Stimulated activated CD4-positive, alpha-beta T cell treated with anti-CD3 and anti-CD28 coated beads, TNF-alpha, amount 100 ng/mL, for 24 hours (primary cell): ENCODE measurements around the gene PPM1H.
A peak's percentile ranks its signal among the peaks of the same experiment; 100 is the strongest.
"Not testable (repeated sequence)": the region's sequence is repeated elsewhere in the genome, so short reads cannot be mapped to it uniquely, and the experiment has no call there.

Experiments
- DNase-seq, 3 experiments: peaks; one replicate each; pipeline ENCODE4 v3.0.0-alpha.2; 2020; ENCODE audit warnings: low read depth in 3 of 3

The PPM1H gene

DNA sequence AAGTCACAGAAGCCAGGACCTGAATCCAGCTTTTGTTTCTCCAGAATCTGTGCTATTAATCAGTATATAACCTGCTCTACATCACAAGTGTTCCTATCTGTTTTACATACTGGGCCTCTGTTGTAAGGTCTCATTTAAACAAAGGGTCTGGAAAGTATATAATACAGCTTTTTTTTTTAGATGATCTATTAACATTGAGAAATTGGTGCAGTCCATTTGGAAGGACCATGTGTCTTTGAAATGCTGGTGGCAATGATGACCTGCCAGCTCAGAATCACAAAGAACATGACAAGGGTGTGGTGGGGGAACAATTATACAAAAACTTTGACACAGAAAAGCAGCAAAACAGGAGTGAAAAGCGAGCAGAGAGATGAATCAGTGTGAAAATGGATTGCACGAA is 164.6 kb downstream of the PPM1H start:
- DNase-seq = no peak

DNA sequence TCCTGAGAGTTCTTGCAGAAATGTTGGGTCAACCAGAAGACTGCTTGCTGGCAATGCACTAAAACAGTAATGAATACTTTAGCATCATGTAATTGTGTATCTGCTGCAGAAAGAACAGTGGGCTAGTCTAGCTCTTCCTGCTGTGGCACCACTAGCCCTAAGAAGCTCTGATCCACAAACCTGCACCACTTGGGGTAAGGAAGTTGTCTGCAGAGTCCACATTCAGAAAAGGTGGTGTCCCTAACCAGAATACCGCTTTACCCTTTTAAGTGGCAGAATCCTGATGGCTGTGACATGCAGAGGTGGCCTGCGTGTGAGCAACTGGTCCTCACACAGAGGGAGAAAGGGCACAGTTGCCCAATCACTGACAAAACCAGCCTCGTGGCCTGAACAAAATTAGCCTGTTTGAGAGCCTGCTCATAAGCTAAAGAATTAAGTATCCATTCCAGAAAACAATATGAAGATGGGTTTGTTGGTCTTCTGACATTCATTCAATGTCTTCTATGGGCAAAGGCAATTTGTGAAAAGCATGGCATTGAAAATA is 165.8 kb downstream of the PPM1H start:
- no peak for DNase-seq

- peak in 1 of 3 experiments; percentile 32 for DNase-seq
Observed at GRCh38 chr12:62767946-62768345, 167.0 kb downstream of the PPM1H start.

DNA sequence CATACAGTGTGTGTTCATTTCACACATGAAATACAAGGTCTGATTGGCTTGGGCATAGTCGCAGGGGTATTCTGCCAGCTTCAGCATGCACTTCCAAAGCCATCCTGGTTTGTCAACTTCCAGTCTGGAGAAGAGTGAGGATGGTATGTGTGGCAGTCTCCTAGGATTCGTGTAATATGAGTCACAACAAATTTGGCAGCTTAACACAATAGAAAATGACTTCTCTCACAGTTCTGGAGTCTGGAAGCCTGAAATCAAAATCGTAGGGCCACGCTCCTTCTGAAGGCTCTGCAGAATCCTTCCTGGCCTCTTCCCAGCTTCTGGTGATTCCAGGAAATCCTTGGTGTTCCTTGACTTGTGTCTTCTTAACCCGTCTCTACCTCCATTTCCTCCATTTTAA is 167.5 kb downstream of the PPM1H start:
- no peak for DNase-seq

GRCh38 chr12:62766496-62766895 is 168.5 kb downstream of the PPM1H start:
- DNase-seq = no peak

DNA sequence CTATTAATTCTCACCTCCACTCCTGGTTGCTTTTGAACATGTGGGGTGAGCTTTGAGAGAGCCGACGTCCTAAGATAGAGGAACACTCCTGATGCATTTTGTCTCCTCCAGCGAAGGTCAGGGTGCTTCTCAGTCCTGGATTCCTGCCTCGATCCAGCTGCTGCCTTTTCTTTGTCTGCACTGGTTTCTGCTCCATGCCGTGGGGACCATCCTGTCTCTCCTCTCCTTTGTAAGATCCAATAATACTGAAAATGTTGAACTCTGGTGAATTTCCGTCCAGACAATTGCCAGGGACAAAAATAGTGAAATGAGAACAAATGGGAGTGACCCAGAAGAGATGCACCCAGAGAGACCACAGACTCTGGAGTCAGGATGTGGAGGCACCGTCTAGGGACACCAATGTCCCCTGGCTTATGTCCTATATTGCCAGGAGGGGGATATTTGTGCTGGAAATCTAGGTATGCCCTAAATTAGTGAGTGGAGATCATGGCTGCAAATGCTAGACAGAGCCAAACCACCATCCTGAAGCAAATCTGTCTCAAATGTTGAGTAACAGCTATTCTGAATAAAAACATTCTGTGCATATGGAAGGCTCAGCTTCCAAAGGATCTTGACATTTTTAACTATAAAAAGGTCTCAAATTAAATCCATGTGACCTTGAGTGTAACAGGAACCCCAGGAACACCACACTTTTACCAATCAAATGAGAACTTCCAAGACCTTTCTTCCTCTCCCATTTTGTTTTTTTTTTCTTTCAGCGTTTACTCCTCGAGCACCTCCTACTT is 170.9 kb downstream of the PPM1H start:
- no peak for DNase-seq

- no peak for DNase-seq
Observed at GRCh38 chr12:62763312-62763711, 171.6 kb downstream of the PPM1H start.

GRCh38 chr12:62762645-62763044 is 172.3 kb downstream of the PPM1H start:
- no peak for DNase-seq

DNA sequence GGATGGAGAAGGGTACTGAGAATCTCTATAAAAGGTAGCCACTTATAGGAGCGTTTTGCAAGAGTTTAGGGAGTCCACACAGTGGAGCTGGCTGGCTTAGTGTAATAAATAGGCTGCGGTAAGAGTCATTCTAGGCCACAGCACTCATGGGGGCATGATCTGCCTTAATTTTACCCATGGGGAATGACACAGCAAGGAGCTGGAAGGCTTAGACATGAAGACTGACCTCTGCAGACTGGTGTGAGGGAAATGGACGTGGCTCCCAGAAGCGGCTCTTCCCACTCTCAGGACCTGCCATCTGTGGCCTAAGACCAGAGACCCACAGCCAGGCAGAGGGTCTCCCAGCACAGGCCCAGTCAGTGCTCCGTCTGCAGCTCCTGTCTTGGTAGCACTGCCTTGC is 173.3 kb downstream of the PPM1H start:
- no peak for DNase-seq

- no peak for DNase-seq
Observed at GRCh38 chr12:62760779-62761178, 174.2 kb downstream of the PPM1H start.

DNA sequence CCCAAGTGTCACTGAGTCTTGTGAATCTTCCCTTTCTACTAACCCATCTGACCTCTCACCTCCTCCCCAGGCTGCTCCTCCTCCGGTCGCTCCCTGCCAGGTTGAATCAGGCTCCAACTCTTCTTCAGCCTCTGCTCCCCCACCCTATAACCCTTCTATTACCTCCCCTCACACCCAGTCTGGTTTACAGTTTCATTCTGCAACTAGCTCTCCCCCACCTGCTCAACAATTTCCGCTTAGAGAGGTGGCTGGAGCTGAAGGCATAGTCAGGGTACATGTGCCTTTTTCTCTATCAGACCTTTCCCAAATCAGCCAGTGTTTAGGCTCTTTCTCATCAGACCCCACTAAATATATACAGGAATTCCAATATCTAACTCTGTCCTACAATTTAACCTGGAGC is 174.6 kb downstream of the PPM1H start:
- DNase-seq = not testable (repeated sequence)

- no peak for DNase-seq
Observed at GRCh38 chr12:62758216-62758615, 176.7 kb downstream of the PPM1H start.

- no peak for DNase-seq
Observed at GRCh38 chr12:62757048-62757447, 177.9 kb downstream of the PPM1H start.

DNA sequence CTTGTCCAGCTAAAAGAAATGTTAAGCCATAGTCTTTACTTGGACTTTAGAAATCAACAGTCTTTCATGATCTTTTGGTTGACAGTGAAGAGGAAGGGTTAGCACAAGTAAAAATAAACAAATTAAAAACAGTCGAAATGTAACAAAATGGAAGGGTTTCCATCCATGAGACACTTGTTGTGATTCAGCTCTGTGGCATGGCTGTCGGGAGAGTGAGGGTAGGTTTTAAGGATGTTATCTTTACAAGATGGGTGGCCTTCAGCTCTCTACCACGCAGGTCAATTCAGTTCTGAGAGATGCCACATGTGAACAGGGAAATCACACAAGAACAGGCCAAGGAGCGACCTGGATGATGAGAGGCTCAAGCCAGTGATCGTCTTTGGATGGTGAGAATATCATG is 180.2 kb downstream of the PPM1H start:
- no peak for DNase-seq

DNA sequence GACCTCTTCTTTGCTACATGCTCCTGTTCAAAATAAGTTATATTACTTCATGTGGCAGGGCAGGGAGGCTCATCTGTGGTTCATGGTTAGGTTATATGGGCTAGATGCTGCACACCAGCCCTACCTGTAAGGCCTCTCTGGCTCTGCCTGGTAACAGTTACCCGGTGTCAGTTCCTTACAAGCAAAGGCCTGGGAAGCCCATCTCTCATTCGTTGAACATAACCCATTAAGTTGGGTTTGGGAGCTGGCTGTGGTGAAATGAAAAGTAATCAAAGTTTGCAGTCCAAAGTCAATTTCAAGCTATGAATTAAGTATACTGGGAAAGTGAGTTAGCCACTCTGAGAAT is 183.2 kb downstream of the PPM1H start:
- no peak for DNase-seq

- DNase-seq = no peak
Observed at GRCh38 chr12:62750941-62751809, 183.8 kb downstream of the PPM1H start.

GRCh38 chr12:62749586-62749985 is 185.4 kb downstream of the PPM1H start:
- DNase-seq = no peak

- DNase-seq = no peak
Observed at GRCh38 chr12:62748941-62749468, 185.9 kb downstream of the PPM1H start.

- no peak for DNase-seq
Observed at GRCh38 chr12:62744551-62744950, 190.4 kb downstream of the PPM1H start.

DNA sequence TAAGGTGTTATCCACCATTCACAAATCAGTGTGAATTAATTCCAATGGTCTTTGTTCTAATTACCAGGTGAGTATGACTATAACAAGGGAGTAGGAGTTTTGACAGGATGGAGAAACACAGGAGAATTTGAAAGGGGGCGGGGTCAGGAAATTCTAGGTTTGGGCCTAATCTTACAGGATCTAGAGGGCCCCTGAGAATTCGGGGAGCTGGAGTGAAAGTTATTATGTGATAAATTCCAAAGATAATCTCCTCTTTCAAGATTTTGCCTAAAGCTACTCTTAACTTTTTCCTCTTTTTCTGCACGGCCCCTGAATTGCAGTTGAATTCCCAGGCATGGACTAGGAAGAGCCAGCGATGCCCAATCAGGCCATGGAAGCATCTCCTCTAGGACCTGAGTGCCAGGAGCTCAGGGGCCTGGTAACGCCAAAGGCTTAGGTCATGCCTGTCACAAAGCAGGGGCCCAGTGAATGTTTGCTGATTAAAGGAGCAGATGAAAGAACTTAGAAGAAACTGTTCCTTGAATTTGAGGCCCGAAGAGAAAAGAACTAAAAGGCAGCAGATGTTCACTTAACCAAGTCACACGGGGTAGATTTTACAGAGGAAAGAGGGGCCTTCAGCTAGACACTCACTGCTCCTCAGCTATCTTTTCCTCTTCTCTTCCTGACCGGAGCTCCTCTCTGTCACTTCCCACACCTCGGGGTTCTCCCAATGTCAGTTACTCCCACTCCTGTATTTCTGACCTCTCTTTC is 195.5 kb downstream of the PPM1H start:
- no peak for DNase-seq

DNA sequence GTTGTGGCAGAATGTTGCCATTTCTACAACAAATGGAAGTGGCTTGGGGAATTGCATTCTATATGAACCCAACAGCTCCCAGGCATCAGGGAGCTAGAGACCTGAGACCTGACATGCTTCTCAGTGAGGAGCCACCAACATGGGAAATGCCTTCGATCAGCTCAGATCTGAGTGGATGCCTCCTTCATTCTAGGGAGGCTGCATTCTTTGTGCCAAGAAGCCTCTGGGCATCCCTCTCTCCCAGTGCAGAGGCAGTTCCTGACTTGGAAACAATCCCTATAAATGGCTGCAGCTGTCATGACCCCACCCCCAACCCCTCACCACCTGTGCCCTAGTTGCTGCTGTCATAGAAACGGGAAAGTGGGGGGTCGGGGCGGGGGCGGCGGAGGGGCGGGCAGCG is 196.3 kb downstream of the PPM1H start:
- no peak for DNase-seq

GRCh38 chr12:62738105-62738504 is 196.8 kb downstream of the PPM1H start:
- DNase-seq = no peak
